ENCODE results near the gene KIAA1328.

Gene KIAA1328

DNA sequence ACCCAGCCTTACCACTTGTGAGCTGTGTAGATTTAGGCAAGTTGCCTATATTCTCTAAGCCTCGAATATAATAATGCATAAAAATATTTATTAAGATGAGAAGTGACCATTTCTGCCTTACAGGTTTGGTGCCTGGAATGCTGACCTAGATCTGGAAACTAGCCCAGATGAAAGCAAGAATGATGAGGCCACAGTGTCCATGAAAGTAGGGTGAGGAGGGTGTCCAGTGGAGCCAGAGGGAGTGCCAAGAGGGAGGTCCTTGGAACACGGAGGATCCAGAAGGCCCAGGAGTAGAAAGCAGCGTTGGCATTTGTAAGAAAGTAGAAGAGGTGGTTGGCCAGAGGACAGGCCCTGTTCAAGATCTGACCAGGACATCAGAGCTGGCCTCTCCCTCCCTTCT lies 402.3 kb downstream of the KIAA1328 start:
- no peak for DNase-seq

GRCh38 chr18:37235583-37235982 lies 406.7 kb downstream of the KIAA1328 start:
- no peak for DNase-seq

GRCh38 chr18:37238282-37239108 lies 409.6 kb downstream of the KIAA1328 start:
- DNase-seq: no peak

- DNase-seq: no peak
Measured at GRCh38 chr18:37242091-37242490, 413.2 kb downstream of the KIAA1328 start.

DNA sequence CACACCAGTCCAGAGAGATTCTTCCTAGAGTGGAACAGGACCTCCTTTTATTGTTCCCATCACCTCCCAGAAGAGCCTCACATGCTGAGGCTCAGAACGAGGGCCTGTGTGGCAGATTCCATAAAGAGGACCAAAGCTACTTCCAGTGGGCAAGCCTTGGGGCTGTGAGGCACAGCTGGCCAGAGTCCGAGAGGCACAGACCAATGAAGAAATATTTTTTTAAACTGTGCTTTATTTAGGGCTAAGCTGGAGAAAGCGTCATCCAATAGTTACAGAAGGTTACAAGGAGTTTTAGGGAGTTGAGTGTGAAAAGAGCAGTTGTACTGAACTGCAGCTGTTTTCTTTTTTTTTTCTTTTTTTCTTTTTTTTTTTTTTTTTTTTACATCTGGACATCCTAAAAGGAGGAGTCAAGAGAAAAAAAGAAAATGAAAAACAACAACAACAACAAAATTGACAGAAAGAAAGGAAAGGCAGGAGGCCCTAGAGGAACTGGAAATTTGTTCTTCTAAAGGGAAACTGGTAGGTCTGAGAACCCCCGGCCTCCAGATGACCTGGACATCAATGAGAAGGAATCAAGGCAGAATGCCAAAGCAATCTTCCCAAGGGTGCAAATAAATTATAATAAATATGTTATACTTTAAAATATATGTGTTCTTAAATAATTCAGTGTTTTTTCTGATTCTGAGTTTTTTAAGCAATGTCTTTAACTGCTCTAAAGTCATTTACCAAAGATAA lies 414.1 kb downstream of the KIAA1328 start:
- no peak for DNase-seq

DNA sequence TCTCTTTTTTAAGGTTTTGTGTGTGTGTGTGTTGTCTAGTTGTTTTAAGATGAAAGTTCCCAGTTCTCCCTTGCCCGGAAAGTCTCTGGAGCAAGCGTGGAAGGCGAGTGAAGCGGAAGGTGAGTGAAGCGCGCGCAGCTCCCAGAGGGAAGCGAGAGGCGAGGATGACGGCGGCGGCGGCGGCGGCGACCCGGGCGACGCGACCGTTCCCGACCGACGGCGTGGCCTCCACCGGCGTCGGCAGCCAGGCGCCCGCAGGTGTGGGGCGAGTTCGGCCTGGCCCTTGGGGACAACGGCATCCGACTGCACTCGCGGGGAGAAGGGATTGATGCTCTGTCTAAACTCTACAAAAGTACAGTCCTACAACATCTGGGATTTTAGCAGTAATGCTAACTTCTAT lies 414.8 kb downstream of the KIAA1328 start:
- no peak for DNase-seq

- DNase-seq: no peak
Measured at GRCh38 chr18:37244618-37245017, 415.7 kb downstream of the KIAA1328 start.

- DNase-seq: no peak
Measured at GRCh38 chr18:37246779-37247340, 417.9 kb downstream of the KIAA1328 start.

GRCh38 chr18:37247497-37248161 lies 418.7 kb downstream of the KIAA1328 start:
- DNase-seq: no peak

DNA sequence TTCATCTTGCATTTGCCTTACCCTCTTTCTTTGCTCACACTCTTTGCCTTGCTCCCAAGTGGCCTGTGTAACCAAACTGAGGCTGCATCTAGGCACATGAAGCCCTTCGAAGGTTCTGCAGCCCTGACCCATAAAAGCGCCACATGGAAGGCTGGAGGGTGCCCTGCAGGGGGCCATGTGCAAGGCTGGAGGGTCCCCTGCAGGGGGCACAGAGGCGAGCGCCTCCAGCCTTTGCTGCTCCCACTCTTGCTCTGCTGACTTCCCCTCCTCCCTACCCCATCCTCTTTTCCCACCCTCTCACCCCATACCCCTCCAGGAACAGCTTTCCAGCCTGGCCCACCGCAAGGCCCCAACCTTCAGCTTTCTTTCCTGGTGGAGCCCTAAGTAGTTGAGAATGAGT lies 419.4 kb downstream of the KIAA1328 start:
- DNase-seq: no peak

GRCh38 chr18:37249171-37249886 lies 420.4 kb downstream of the KIAA1328 start:
- DNase-seq: no peak

- DNase-seq: no peak
Measured at GRCh38 chr18:37249895-37250618, 421.1 kb downstream of the KIAA1328 start.

GRCh38 chr18:37251679-37252078 lies 422.8 kb downstream of the KIAA1328 start:
- DNase-seq: no peak

- no peak for DNase-seq
Measured at GRCh38 chr18:37252342-37252741, 423.4 kb downstream of the KIAA1328 start.

GRCh38 chr18:37252854-37253393 lies 424.0 kb downstream of the KIAA1328 start:
- no peak for DNase-seq

DNA sequence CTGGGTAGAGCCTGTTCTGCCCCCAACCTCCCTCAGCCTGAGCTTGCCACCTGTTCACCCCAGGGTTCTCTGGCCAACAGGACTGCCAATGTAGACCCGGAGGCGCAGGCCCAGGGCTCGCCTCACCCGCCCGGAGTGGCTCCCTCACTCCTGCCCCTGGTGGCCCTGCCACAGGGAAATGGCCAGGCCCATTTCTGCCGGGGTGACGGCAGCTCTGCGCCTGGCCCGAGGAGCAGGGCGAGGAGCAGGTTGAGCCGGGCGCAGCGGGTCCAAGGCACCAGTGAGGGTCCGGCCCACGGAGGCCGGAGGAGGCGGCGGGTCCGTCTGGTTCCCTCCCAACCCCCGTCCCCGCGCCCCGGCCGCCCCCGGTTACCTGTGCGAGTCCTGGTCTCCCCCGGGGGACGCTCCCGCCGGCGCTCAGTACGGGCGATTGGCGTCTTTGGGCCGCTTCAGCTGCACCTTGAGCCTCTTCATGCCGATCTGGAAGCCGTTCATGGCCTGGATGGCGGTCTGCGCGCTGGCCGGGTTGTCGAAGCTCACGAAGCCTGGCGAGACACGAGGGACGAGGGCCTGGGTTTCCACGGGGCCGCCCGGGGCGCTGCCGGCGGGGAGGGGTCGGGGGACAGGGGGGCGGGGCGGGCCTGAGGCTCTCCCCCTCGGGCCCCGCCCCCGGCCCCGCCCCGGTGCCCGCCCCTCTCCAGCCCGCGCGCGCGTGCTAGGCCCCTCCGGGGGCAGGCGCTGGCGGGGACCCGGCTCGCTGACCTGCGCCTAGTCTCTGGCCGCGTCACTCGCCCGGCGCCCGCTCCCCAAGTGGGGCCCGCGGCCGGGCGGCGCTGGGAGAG lies 424.7 kb downstream of the KIAA1328 start:
- no peak for DNase-seq

GRCh38 chr18:37254236-37254754 lies 425.4 kb downstream of the KIAA1328 start:
- DNase-seq: no peak

GRCh38 chr18:37254973-37255372 lies 426.0 kb downstream of the KIAA1328 start:
- DNase-seq: no peak

DNA sequence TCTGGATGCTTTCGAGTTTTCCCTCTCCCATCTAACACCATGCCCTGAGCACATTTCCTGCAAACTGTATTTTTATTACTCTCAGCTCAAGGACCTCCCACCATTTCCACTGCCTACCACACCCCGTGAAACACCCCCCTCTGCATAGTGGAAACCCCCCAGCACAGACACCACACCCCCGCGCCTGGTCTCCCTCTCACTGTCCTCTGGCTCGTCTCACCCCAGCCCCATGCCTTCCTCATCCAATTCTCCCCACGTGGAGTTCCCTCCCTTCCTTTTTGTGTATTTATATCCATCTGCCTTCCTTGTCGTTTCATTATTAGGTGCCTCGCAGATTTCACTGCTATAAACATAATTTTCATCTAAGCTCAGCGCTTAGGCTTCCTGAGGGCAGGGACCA lies 429.2 kb downstream of the KIAA1328 start:
- no peak for DNase-seq

GRCh38 chr18:37258819-37259218 lies 429.9 kb downstream of the KIAA1328 start:
- no peak for DNase-seq
